Lower leg skin (tissue), 4 donors: ENCODE results near the gene HTRA2. TPM values are rescaled to one million over a fixed set of nuclear protein-coding genes. Genes with fewer than 3 reads are reported as not detected.

Source experiments
- DNase-seq, 2 donors: peaks; one replicate each; pipeline ENCODE4 v3.0.0-alpha.2; 2019; ENCODE audit warnings: low spot score in 2 of 2
- H3K4me3 ChIP-seq: fragments of 200-600 bp; sonication (generic); 2 replicates; pipeline ENCODE4 v1.5.1; 2017; ENCODE audit warnings: mild to moderate bottlenecking, low read depth; ENCODE audit not compliant: poor library complexity, severe bottlenecking
- POLR2A ChIP-seq, 2 donors: fragments of 450-650 bp; IDR thresholded peaks; one replicate each; pipeline ENCODE4 v1.6.1; 2016 to 2017; ENCODE audit warnings: antibody characterized with exemption in 2 of 2, mild to moderate bottlenecking in 1 of 2, moderate library complexity in 1 of 2
- whole genome bisulfite sequencing, 2 donors: methylation state at CpG; one replicate each; pipeline ENCODE4 v1.1.5; 2018; 5-methylcytosine and 5-hydroxymethylcytosine counted together
- intact Hi-C: fragments of 100-400 bp; cut with DNase I; formaldehyde crosslinking; loops from one replicate; pipeline ENCODE4 v1.15.0; 2023; ENCODE audit warnings: low total_unique reads
- total RNA-seq, 4 donors: library from RNA; depleted of rRNA; stranded (reverse); fragments of >200 nt; gene quantifications; one replicate each; pipeline ENCODE4 v1.1.0, GENCODE V29; 2016
- TF ChIP-seq, protein P1 (sequence below), 3 donors: fragments of 450-650 bp; IDR thresholded peaks; one replicate each; pipeline ENCODE4 v1.5.1; 2016; ENCODE audit warnings: antibody characterized with exemption in 3 of 3, mild to moderate bottlenecking in 3 of 3, moderate library complexity in 2 of 3

The HTRA2 gene
- total RNA-seq, 4 donors from 2014 or later: 22.6 to 28.6 (median 25.2) TPM

DNA sequence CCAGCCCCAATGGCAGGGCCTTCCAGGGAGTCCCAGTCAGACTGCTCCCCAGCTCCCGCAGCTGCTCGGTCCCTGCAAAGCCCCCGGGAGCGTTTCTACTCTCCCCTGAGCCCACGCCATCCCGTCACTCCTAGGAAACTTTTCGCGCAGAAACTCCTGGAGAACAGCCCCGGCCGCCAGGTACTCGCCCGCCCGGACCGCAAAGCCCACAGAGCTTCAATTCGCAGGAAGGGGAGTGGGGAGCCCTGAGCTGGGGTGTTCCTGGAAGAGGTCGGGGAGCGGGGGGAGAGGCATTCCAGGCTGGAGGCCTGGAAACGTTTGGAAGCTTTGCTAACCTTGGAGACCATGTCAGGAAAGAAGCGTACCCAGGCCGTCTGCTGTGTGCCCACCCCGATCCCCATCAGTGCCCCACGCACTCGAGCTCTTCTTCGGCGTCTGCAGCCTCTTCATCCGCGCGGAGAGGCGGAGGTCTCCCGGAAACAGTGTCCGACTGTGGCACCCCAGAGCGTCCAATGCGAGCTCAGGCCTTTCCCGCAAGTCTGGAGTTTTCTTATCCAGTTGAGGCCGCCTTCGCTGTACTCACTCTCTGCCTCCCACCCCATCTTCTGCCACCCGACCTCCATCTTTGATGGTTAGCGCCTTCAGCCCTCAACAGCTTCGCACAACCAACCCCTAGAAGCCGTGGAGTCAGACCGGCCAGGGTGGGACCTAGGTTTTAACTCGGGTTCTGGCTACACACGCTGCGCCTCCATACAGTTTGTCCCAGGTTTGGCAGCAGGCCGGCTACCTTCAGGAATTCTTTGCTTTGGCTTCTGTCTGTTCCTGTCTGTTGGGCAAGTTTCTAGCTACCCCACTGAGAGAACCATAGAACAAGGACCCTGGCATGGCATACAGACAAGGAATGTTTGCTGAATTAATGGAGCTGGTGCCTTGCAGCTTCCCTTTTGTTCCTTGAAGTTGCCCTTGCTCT, 25.9 kb upstream of the HTRA2 start:
- TF ChIP-seq, protein P1, sequence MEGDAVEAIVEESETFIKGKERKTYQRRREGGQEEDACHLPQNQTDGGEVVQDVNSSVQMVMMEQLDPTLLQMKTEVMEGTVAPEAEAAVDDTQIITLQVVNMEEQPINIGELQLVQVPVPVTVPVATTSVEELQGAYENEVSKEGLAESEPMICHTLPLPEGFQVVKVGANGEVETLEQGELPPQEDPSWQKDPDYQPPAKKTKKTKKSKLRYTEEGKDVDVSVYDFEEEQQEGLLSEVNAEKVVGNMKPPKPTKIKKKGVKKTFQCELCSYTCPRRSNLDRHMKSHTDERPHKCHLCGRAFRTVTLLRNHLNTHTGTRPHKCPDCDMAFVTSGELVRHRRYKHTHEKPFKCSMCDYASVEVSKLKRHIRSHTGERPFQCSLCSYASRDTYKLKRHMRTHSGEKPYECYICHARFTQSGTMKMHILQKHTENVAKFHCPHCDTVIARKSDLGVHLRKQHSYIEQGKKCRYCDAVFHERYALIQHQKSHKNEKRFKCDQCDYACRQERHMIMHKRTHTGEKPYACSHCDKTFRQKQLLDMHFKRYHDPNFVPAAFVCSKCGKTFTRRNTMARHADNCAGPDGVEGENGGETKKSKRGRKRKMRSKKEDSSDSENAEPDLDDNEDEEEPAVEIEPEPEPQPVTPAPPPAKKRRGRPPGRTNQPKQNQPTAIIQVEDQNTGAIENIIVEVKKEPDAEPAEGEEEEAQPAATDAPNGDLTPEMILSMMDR (IDR thresholded peaks at IDR 0.05): no peak
- TF ChIP-seq POLR2A (IDR thresholded peaks at IDR 0.05): no peak
- WGBS, 2 donors: 57 to 75% methylated on average over 35 to 45 of the region's 45 CpGs
- no peak for DNase-seq
- peak overlapping the region; percentile 40 for H3K4me3 ChIP-seq
- intact Hi-C loops: no loop called here

GRCh38 chr2:74504591-74504990, 25.1 kb upstream of the HTRA2 start:
- H3K4me3 ChIP-seq: no peak overlapping the region
- DNase-seq: no peak
- intact Hi-C loops: no loop called here
- 95 to 98% methylated on average over 3 of the region's 3 CpGs for WGBS, 2 donors
- TF ChIP-seq, protein P1 (IDR thresholded peaks at IDR 0.05): no peak

GRCh38 chr2:74505448-74506246, 24.1 kb upstream of the HTRA2 start:
- DNase-seq: no peak
- no peak for TF ChIP-seq POLR2A (IDR thresholded peaks at IDR 0.05)
- TF ChIP-seq, protein P1 (IDR thresholded peaks at IDR 0.05): no peak
- H3K4me3 ChIP-seq: no peak overlapping the region
- intact Hi-C loops: no loop called here
- WGBS, 2 donors: 93 to 95% methylated on average over 14 of the region's 14 CpGs

GRCh38 chr2:74507145-74507925, 22.4 kb upstream of the HTRA2 start, which contains the start of gene PCGF1:
PCGF1 (minus strand) TSS chr2:74507695; CDS start chr2:74507668, 27 bp downstream.
- H3K4me3 ChIP-seq: peak within 1 kb of the TSS; percentile 67
- peak; percentile 99 to 100 for DNase-seq
- intact Hi-C loops: no loop called here
- WGBS, 2 donors: 1% methylated on average over 24 to 46 of the region's 56 CpGs
- TF ChIP-seq POLR2A (IDR thresholded peaks at IDR 0.05): no peak
- TF ChIP-seq, protein P1 (IDR thresholded peaks at IDR 0.05): peak in 1 of 3 donors; percentile 27

- TF ChIP-seq, protein P1 (IDR thresholded peaks at IDR 0.05): no peak
- no peak for TF ChIP-seq POLR2A (IDR thresholded peaks at IDR 0.05)
- H3K4me3 ChIP-seq: peak overlapping the region; percentile 67
- intact Hi-C loops: no loop called here
- 7 to 12% methylated on average over 35 to 38 of the region's 38 CpGs for WGBS, 2 donors
- no peak for DNase-seq
Observed at GRCh38 chr2:74507926-74508520, 21.7 kb upstream of the HTRA2 start.
